KMS-11 (cell line): ENCODE results near the gene DPM2.

Source experiments
- H2AFZ ChIP-seq: fragments of 200-600 bp; sonication (generic); 2 replicates; pipeline ENCODE4 v1.6.1; 2016; ENCODE audit warnings: antibody characterized with exemption, mixed run types, low read depth
- H3K27ac ChIP-seq: fragments of 200-600 bp; sonication (generic); 2 replicates; pipeline ENCODE4 v1.6.1; 2016; ENCODE audit warnings: mild to moderate bottlenecking, mixed run types
- H3K27me3 ChIP-seq: fragments of 200-600 bp; sonication (generic); 2 replicates; pipeline ENCODE4 v1.6.1; 2017; ENCODE audit warnings: mild to moderate bottlenecking, low read depth, mixed run types, moderate library complexity; ENCODE audit not compliant: insufficient read depth
- H3K36me3 ChIP-seq: fragments of 200-600 bp; sonication (generic); 2 replicates; pipeline ENCODE4 v1.6.1; 2017; ENCODE audit warnings: mild to moderate bottlenecking, mixed run types; ENCODE audit not compliant: insufficient read depth
- H3K4me1 ChIP-seq: fragments of 200-600 bp; sonication (generic); 2 replicates; pipeline ENCODE4 v1.6.1; 2016; ENCODE audit warnings: mild to moderate bottlenecking, low read depth, mixed run types; ENCODE audit not compliant: poor library complexity, severe bottlenecking
- H3K4me2 ChIP-seq: fragments of 200-600 bp; sonication (generic); 2 replicates; pipeline ENCODE4 v1.7.0; 2016; ENCODE audit warnings: mild to moderate bottlenecking, mixed run types
- H3K4me3 ChIP-seq: fragments of 200-600 bp; sonication (generic); IDR thresholded peaks from 2 replicates; pipeline ENCODE4 v1.6.1; 2017; ENCODE audit warnings: low read depth, low read length, mixed read lengths; ENCODE audit not compliant: insufficient read depth
- H3K79me2 ChIP-seq: fragments of 200-600 bp; sonication (generic); 2 replicates; pipeline ENCODE4 v1.6.1; 2016; ENCODE audit warnings: low read depth, mixed run types; ENCODE audit not compliant: insufficient read depth
- H3K9ac ChIP-seq: fragments of 200-600 bp; sonication (generic); 2 replicates; pipeline ENCODE4 v1.6.1; 2016; ENCODE audit warnings: mild to moderate bottlenecking, mixed run types
- H4K20me1 ChIP-seq: fragments of 200-600 bp; sonication (generic); 2 replicates; pipeline ENCODE4 v1.6.1; 2016; ENCODE audit warnings: mild to moderate bottlenecking, mixed run types; ENCODE audit not compliant: insufficient read depth
- TF ChIP-seq, protein P1 (sequence below): fragments of 200-600 bp; sonication (generic); conservative IDR thresholded peaks from 2 replicates; pipeline ENCODE4 v1.6.1; 2017; ENCODE audit warnings: low read depth, mild to moderate bottlenecking, antibody characterized with exemption, low read length, moderate library complexity, mixed read lengths

Gene DPM2

DNA sequence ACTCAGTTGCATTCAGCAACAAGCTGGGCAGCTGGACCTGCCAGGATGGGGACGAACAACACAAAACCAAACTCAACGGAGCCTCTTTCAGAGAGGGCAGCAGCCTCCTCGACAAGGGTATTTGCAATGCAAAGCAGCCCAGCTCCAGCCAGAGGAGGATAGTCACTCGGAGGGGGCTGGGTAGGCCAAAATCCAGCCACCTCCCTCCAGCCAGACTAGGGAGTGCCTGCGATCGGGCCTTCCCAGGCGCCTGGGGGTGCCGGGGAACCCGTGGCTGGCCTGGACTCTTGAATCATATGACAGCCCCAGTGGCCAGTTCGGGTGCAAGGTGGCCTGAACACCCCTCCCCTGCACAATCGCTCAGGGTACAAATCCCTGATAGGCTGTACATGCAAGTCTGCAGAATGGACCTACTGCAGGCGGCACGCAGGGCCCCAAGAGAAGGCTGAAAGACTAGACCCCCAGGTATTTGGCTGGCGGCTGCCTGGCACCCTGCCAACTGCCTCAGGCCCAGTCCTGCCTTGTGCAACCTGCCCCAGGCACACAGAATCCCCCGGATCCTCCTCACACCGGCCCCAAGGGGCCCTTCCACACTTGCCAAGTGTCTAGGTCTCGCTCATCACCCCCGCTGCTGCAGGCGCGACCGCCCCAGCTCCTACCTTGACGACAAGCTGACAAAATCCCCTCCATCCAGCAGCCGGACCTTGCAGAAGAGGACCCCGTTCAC is 41.8 kb upstream of the DPM2 start:
- Histone ChIP-seq H3K9ac (peak overlapping the region; percentile 35; the same call in 1 of the 2 replicates), H4K20me1 (no peaks in the 10 kb centered on the region), H3K4me2 (peak overlapping the region; percentile 98), H3K27me3 (no peaks in the 10 kb centered on the region), H3K79me2 (peaks cover 56% of the 10 kb centered on the region; the same call in 1 of the 2 replicates), H2AFZ (peak overlapping the region; percentile 28; the same call in 1 of the 2 replicates), H3K36me3 (no peaks in the 10 kb centered on the region), H3K27ac (peak overlapping the region; percentile 56; the same call in 1 of the 2 replicates), H3K4me3 (peak overlapping the region; percentile 28), H3K4me1 (peaks cover 48% of the 10 kb centered on the region)
- TF ChIP-seq, protein P1, sequence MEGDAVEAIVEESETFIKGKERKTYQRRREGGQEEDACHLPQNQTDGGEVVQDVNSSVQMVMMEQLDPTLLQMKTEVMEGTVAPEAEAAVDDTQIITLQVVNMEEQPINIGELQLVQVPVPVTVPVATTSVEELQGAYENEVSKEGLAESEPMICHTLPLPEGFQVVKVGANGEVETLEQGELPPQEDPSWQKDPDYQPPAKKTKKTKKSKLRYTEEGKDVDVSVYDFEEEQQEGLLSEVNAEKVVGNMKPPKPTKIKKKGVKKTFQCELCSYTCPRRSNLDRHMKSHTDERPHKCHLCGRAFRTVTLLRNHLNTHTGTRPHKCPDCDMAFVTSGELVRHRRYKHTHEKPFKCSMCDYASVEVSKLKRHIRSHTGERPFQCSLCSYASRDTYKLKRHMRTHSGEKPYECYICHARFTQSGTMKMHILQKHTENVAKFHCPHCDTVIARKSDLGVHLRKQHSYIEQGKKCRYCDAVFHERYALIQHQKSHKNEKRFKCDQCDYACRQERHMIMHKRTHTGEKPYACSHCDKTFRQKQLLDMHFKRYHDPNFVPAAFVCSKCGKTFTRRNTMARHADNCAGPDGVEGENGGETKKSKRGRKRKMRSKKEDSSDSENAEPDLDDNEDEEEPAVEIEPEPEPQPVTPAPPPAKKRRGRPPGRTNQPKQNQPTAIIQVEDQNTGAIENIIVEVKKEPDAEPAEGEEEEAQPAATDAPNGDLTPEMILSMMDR = no peak

GRCh38 chr9:127979015-127979332 is 41.3 kb upstream of the DPM2 start:
- H3K4me2 ChIP-seq = peak overlapping the region; percentile 98
- H3K4me1 ChIP-seq = peaks cover 52% of the 10 kb centered on the region
- H3K27ac ChIP-seq = peak overlapping the region; percentile 56; the same call in 1 of the 2 replicates
- TF ChIP-seq, protein P1 = no peak
- H2AFZ ChIP-seq = peak overlapping the region; percentile 28; the same call in 1 of the 2 replicates
- peak overlapping the region; percentile 28 for H3K4me3 ChIP-seq
- no peaks in the 10 kb centered on the region for H3K27me3 ChIP-seq
- peaks cover 61% of the 10 kb centered on the region; the same call in 1 of the 2 replicates for H3K79me2 ChIP-seq
- no peaks in the 10 kb centered on the region for H3K36me3 ChIP-seq
- H3K9ac ChIP-seq = peak overlapping the region; percentile 35; the same call in 1 of the 2 replicates
- no peaks in the 10 kb centered on the region for H4K20me1 ChIP-seq

- Histone ChIP-seq H3K4me2 (peak overlapping the region; percentile 98), H3K79me2 (peaks cover 70% of the 10 kb centered on the region; the same call in 1 of the 2 replicates), H3K27me3 (no peaks in the 10 kb centered on the region), H3K4me1 (peaks cover 61% of the 10 kb centered on the region), H3K4me3 (no peak overlapping the region), H2AFZ (no peak overlapping the region), H3K27ac (peak overlapping the region; percentile 56; the same call in 1 of the 2 replicates), H4K20me1 (no peaks in the 10 kb centered on the region), H3K36me3 (no peaks in the 10 kb centered on the region), H3K9ac (peak overlapping the region; percentile 17; the same call in 1 of the 2 replicates)
- TF ChIP-seq, protein P1 = no peak
Observed at GRCh38 chr9:127977884-127978647, 40.4 kb upstream of the DPM2 start.

DNA sequence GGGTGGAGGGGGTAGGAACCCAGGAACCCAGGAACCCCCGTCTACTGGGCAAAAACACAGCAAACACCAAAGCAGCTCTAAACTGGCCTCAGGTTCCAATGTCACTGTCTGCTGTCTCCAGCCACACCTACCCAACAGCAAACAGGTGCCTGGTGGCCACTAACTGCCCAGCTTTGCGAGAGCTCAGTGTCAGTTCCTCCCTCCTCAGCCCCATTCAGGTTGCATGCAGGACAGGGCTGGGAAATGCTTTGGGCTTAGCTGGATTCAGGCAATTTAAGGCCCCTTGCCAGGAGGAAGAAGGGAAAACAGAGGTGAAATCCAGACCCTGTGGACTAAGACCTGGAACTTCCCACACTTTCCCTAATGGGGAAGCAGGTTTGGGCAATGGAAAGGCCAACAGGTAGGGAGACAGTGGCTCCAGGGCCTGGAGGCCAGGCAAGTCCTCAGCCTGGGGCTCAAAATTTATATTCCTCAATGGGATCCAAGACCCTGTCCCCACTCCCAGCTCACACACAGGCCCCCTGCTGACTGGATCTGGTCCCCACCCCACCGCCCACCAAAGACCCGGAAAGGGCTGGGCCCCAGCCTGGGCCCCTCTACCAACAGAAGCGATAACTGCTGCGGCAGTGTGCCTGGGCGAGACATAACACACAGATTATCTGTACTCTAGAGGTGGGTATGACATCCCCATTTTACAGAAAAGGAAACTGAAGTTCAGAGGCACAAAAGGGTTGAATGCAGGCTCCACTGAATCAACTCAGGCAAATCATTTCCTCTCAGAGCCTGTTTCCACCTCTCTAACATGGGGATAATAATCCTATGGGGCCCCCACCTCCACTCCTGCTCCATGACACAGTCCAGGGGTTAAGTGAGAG is 39.6 kb upstream of the DPM2 start:
- peaks cover 70% of the 10 kb centered on the region for H3K4me1 ChIP-seq
- H3K27me3 ChIP-seq = no peaks in the 10 kb centered on the region
- no peaks in the 10 kb centered on the region for H4K20me1 ChIP-seq
- TF ChIP-seq, protein P1 = no peak
- no peaks in the 10 kb centered on the region for H3K36me3 ChIP-seq
- peak overlapping the region; percentile 98 for H3K4me2 ChIP-seq
- H3K4me3 ChIP-seq = no peak overlapping the region
- H3K79me2 ChIP-seq = peaks cover 78% of the 10 kb centered on the region
- H3K27ac ChIP-seq = peak overlapping the region; percentile 15; the same call in 1 of the 2 replicates
- H3K9ac ChIP-seq = peak overlapping the region; percentile 17; the same call in 1 of the 2 replicates
- no peak overlapping the region for H2AFZ ChIP-seq
